ENCODE measurements around the gene AGGF1. TPM values are rescaled to one million over a fixed set of nuclear protein-coding genes. Genes with fewer than 3 reads are reported as not detected.
"Not testable (repeated sequence)": the region's sequence is repeated elsewhere in the genome, so short reads cannot be mapped to it uniquely, and the experiment has no call there.

Gene AGGF1
- total RNA-seq, 1 donor from 2014 or later, result 16.2 TPM

DNA sequence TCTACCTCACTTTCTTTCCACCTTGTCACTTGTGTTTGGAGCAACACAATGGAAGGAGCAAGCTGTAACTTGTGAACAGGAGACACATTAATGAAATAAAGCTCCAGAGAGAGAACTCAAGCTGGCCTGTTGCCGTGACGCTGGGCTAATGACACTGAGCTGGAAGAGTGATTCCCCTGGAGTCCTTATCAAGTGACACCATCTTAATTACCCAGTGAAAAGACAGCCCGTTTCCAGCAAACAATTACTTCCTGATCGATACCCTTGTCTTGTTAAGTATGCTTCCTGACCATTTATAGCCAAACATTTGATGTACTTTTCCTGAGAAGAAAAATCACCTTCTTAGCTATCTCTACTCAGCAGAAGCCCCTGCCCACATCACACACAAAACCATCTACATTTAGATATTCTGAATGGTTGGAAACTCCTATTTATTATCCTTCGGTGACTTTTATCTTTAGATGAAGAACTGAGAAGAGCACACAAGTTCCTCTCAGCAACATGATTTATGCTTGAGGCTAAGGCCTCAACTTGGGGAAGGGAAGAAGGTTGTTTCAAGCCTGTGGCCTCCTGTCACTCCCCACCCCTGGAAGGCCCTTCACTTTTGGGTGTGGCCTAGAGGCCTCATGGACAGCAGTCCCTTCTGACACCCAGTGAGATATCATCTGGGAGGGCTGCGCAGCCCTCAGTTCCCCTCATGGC is 43.2 kb upstream of the AGGF1 start:
- TF ChIP-seq, protein P1, sequence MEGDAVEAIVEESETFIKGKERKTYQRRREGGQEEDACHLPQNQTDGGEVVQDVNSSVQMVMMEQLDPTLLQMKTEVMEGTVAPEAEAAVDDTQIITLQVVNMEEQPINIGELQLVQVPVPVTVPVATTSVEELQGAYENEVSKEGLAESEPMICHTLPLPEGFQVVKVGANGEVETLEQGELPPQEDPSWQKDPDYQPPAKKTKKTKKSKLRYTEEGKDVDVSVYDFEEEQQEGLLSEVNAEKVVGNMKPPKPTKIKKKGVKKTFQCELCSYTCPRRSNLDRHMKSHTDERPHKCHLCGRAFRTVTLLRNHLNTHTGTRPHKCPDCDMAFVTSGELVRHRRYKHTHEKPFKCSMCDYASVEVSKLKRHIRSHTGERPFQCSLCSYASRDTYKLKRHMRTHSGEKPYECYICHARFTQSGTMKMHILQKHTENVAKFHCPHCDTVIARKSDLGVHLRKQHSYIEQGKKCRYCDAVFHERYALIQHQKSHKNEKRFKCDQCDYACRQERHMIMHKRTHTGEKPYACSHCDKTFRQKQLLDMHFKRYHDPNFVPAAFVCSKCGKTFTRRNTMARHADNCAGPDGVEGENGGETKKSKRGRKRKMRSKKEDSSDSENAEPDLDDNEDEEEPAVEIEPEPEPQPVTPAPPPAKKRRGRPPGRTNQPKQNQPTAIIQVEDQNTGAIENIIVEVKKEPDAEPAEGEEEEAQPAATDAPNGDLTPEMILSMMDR (IDR thresholded peaks at IDR 0.05; ENCODE audit: borderline replicate concordance), result no peak
- H3K36me3 ChIP-seq, result no peaks in the 10 kb centered on the region
- peaks cover 4% of the 10 kb centered on the region for H3K4me1 ChIP-seq
- no peak overlapping the region for H3K4me3 ChIP-seq
- intact Hi-C loops (cut with micrococcal nuclease), result no loop called here
- no peaks in the 10 kb centered on the region for H3K9me3 ChIP-seq (replicated peaks)
- H3K27me3 ChIP-seq (ENCODE audit: low read depth), result no peaks in the 10 kb centered on the region
- no peak for DNase-seq
- no peak overlapping the region for H3K27ac ChIP-seq (replicated peaks)

DNA sequence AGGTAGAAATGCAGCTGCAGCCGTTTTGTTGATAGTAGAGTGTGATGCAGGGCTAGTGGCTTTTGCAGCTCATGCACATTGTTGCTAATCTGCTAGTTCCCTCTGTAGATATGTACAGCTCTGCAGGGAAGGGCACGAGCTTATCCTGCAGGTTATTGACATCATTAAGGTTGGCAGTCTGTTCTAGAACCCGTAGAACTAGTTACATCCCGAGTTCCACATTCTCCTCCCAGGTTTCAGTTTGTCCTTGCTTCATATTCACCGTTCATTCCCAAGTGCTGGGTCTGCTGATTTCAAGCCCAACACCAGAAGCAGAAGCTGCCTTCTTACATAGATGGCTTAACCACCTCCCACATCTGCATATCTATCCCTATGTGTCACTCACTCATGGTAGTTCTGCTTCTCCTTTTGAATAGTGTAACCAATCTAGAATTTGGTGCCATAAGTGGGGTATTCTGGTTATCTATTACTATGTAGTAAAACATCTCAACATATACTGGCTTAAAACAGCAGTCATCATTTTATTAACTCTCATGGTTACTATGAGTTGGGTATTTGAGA is 39.2 kb upstream of the AGGF1 start:
- H3K4me1 ChIP-seq, result no peaks in the 10 kb centered on the region
- TF ChIP-seq, protein P1 (IDR thresholded peaks at IDR 0.05; ENCODE audit: borderline replicate concordance), result no peak
- DNase-seq, result no peak
- H3K27me3 ChIP-seq (ENCODE audit: low read depth), result peaks cover 8% of the 10 kb centered on the region
- intact Hi-C loops (cut with micrococcal nuclease), result no loop called here
- no peaks in the 10 kb centered on the region for H3K9me3 ChIP-seq (replicated peaks)
- H3K27ac ChIP-seq (replicated peaks), result no peak overlapping the region
- no peak overlapping the region for H3K4me3 ChIP-seq
- H3K36me3 ChIP-seq, result no peaks in the 10 kb centered on the region

DNA sequence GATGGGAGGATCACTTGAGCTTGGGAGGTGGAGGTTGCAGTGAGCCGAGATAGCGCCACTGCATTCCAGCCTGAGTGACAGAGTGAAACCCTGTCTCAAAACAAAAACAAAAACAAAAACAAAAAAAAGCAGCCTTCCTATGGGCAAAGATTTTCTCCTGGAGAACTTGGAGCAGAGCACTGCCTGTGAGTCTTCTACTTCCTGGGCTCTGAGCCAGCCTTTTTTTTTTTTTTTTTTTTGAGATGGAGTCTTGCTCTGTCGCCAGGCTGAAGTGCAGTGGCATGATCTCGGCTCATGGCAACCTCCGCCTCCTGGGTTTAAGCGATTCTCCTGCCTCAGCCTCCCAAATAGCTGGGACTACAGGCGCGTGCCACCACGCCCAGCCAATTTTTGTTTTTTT is 36.8 kb upstream of the AGGF1 start:
- DNase-seq; intact Hi-C loops (cut with micrococcal nuclease); H3K27me3 ChIP-seq (ENCODE audit: low read depth); H3K4me3 ChIP-seq; H3K36me3 ChIP-seq; H3K9me3 ChIP-seq (replicated peaks); H3K27ac ChIP-seq (replicated peaks); H3K4me1 ChIP-seq: not testable (repeated sequence)

DNA sequence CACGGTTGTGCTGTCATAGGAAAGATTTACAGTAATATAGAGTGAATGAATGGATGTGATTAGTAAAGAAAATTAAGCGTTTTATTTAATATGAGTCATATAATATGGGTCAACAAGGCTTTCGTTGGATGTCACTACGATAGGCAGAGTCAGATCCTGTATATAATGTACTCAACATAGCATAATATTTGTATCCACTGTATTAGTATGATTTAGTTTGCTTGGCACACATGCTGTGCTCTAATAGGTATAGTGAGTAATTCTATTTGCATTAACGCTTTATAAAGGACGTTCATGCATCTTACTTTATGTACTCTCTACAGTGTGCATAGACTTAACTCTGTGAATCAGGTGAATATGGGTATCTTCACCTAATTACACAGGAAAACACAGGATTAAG is 35.9 kb upstream of the AGGF1 start:
- intact Hi-C loops (cut with micrococcal nuclease), result no loop called here
- no peaks in the 10 kb centered on the region for H3K4me1 ChIP-seq
- no peak overlapping the region for H3K27ac ChIP-seq (replicated peaks)
- no peaks in the 10 kb centered on the region for H3K36me3 ChIP-seq
- no peak for DNase-seq
- peaks cover 8% of the 10 kb centered on the region for H3K27me3 ChIP-seq (ENCODE audit: low read depth)
- TF ChIP-seq, protein P1 (IDR thresholded peaks at IDR 0.05; ENCODE audit: borderline replicate concordance), result no peak
- H3K4me3 ChIP-seq, result no peak overlapping the region
- H3K9me3 ChIP-seq (replicated peaks), result no peaks in the 10 kb centered on the region

DNA sequence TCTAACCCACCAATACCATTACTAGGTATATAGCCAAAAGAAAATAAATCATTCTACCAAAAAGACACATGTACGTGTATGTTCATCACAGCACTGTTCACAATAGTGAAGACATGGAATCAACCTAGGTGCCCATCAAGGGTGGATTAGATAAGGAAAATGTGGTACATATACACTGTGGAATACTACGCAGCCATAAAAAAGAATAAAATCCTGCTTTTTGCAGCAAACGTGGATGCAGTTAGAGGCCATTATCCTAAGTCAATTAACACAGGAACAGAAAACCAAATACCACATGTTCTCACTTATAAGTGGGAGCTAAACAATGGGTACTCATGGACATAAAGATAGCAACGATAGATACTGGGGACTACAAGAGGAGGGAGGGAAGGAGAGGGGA is 32.0 kb upstream of the AGGF1 start:
- peaks cover 12% of the 10 kb centered on the region for H3K27me3 ChIP-seq (ENCODE audit: low read depth)
- H3K36me3 ChIP-seq; H3K4me3 ChIP-seq; DNase-seq; intact Hi-C loops (cut with micrococcal nuclease); H3K9me3 ChIP-seq (replicated peaks); H3K27ac ChIP-seq (replicated peaks); H3K4me1 ChIP-seq: not testable (repeated sequence)

DNA sequence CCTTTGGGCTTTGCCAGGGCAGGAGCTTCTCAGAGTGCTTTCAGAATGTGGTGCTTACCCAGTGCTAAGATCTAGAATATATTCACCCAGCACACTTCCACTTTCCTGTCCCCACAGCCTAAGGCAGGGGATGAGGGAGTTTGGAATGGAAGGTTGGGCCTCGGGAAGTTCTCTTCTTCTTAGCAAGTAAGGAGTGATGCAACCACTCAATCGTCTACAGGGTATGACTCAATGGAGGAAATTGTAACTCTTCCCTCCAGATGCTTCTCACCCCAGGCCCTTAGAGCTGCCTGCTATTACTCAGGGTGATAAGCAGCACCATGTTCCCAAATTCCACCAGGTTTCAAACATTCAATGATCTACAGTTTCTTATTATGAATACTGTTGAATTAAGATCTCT is 30.8 kb upstream of the AGGF1 start:
- Histone ChIP-seq H3K9me3 (replicated peaks) (no peaks in the 10 kb centered on the region), H3K36me3 (no peaks in the 10 kb centered on the region), H3K4me3 (no peak overlapping the region), H3K27me3 (ENCODE audit: low read depth) (peaks cover 12% of the 10 kb centered on the region), H3K4me1 (no peaks in the 10 kb centered on the region), H3K27ac (replicated peaks) (no peak overlapping the region)
- TF ChIP-seq, protein P1 (IDR thresholded peaks at IDR 0.05; ENCODE audit: borderline replicate concordance), result no peak
- no peak for DNase-seq
- intact Hi-C loops (cut with micrococcal nuclease), result no loop called here
